DOHH2 (cell line): Measurements from ENCODE around the gene ENO1.

Experiments used
- H3F3A ChIP-seq: fragments of 200-600 bp; sonication (generic), shearing (Covaris generic); 2 replicates; pipeline ENCODE4 v1.6.0; 2016; ENCODE audit warnings: antibody characterized with exemption, mild to moderate bottlenecking; ENCODE audit not compliant: control insufficient read depth, insufficient read depth
- H3K27ac ChIP-seq: fragments of 200-600 bp; sonication (generic); 2 replicates; pipeline ENCODE4 v1.5.1; 2014; ENCODE audit warnings: low read depth, mild to moderate bottlenecking, low read length, moderate library complexity
- H3K27me3 ChIP-seq: fragments of 200-600 bp; sonication (generic); 2 replicates; pipeline ENCODE4 v1.6.1; 2014; ENCODE audit warnings: mild to moderate bottlenecking, low read length, mixed read lengths; ENCODE audit not compliant: control insufficient read depth
- H3K36me3 ChIP-seq: fragments of 200-600 bp; sonication (generic); 2 replicates; pipeline ENCODE4 v1.6.1; 2014; ENCODE audit warnings: mild to moderate bottlenecking, low read length, moderate library complexity, mixed read lengths; ENCODE audit not compliant: control insufficient read depth
- H3K4me1 ChIP-seq: fragments of 200-600 bp; sonication (generic); 2 replicates; pipeline ENCODE4 v1.6.1; 2014; ENCODE audit warnings: mild to moderate bottlenecking, low read length, mixed read lengths; ENCODE audit not compliant: control insufficient read depth
- H3K4me2 ChIP-seq: fragments of 200-600 bp; sonication (generic); 2 replicates; pipeline ENCODE4 v1.6.0; 2014; ENCODE audit warnings: mild to moderate bottlenecking, low read length, moderate library complexity
- H3K4me3 ChIP-seq: fragments of 200-600 bp; sonication (generic); 2 replicates; pipeline ENCODE4 v1.5.1; 2014; ENCODE audit warnings: mild to moderate bottlenecking, low read length, mixed read lengths
- H3K79me2 ChIP-seq: fragments of 200-600 bp; sonication (generic); 2 replicates; pipeline ENCODE4 v1.6.1; 2014; ENCODE audit warnings: mild to moderate bottlenecking, low read length, mixed read lengths; ENCODE audit not compliant: control insufficient read depth
- H3K9me2 ChIP-seq: fragments of 200-600 bp; sonication (generic); replicated peaks from 2 replicates; pipeline ENCODE4 v1.6.1; 2014; ENCODE audit warnings: mild to moderate bottlenecking, low read length, mixed read lengths; ENCODE audit not compliant: control insufficient read depth
- H3K9me3 ChIP-seq: fragments of 200-600 bp; sonication (generic); 2 replicates; pipeline ENCODE4 v1.6.1; 2014; ENCODE audit warnings: antibody characterized with exemption, low read length, mixed read lengths; ENCODE audit not compliant: control insufficient read depth, insufficient read depth
- H4K20me1 ChIP-seq: fragments of 200-600 bp; sonication (generic); 2 replicates; pipeline ENCODE4 v1.6.0; 2014; ENCODE audit warnings: low read depth, mild to moderate bottlenecking, antibody characterized with exemption, low read length, moderate library complexity; ENCODE audit not compliant: control insufficient read depth, insufficient read depth
- EZH2phosphoT487 ChIP-seq: fragments of 200-600 bp; sonication (generic); IDR thresholded peaks from 2 replicates; pipeline ENCODE4 v1.6.1; 2017; ENCODE audit warnings: borderline replicate concordance, mild to moderate bottlenecking, antibody characterized with exemption, low read length, moderate library complexity, mixed read lengths
- TF ChIP-seq, protein P1 (sequence below): fragments of 200-600 bp; sonication (generic); IDR thresholded peaks from one replicate; pipeline ENCODE4 v1.5.1; 2014; ENCODE audit warnings: antibody characterized with exemption, mild to moderate bottlenecking, low read depth, low read length; ENCODE audit not compliant: poor library complexity, severe bottlenecking

ENO1 gene

DNA sequence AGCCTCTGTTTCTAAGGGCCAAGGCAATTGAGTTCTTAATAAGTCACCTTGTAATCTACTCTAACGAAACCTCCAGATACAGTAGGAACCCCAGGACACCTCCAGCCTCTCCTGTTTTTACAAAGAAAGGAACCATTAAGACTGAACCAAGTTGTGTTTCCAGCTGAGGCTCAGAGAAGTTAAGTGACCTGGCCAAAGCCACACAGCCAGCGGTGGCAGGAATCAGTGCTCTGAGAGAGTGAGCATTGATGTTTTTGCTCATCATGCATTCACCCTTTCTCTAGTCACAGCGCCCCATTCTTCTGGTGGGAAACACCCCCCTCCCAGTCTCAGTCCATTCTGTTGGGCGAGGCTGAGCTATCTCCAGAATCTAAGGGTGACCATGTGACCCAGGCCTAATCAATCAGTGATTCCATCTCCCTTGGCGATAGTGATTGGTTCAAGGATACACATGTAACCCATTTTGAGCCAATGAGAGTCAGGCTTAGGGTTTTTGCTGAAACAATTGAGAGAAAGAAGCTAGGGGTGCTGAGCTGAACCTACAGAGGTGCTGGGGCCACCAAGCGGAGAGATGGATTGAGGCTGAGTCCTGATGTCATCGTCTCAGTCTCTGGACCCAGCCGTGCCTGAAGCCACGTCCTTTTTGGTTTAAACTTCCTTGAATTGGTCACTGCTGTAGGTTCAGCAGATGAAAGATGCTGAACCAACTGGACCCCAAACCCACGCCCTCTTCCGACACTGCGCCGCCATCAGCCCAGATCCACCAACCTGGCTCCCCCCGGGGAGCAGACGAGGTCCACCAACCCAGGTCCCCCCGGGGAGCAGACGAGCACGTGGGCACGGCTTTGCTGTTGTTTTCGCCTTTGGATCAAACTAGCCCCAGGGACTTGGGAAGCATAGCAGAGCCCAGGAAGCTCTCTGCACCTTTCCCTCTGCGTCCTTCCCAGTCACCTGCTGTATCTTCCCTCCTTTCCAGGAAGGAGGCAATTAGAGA is 33.1 kb downstream of the ENO1 start:
- H3K9me3 ChIP-seq = no peaks in the 10 kb centered on the region
- H3K27ac ChIP-seq = no peak overlapping the region
- TF ChIP-seq EZH2phosphoT487 = no peak
- TF ChIP-seq, protein P1, sequence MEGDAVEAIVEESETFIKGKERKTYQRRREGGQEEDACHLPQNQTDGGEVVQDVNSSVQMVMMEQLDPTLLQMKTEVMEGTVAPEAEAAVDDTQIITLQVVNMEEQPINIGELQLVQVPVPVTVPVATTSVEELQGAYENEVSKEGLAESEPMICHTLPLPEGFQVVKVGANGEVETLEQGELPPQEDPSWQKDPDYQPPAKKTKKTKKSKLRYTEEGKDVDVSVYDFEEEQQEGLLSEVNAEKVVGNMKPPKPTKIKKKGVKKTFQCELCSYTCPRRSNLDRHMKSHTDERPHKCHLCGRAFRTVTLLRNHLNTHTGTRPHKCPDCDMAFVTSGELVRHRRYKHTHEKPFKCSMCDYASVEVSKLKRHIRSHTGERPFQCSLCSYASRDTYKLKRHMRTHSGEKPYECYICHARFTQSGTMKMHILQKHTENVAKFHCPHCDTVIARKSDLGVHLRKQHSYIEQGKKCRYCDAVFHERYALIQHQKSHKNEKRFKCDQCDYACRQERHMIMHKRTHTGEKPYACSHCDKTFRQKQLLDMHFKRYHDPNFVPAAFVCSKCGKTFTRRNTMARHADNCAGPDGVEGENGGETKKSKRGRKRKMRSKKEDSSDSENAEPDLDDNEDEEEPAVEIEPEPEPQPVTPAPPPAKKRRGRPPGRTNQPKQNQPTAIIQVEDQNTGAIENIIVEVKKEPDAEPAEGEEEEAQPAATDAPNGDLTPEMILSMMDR = no peak
- no peaks in the 10 kb centered on the region for H3K4me1 ChIP-seq
- no peaks in the 10 kb centered on the region for H3K9me2 ChIP-seq
- H3K4me2 ChIP-seq = no peak overlapping the region
- H4K20me1 ChIP-seq = no peaks in the 10 kb centered on the region
- no peaks in the 10 kb centered on the region for H3K79me2 ChIP-seq
- H3K27me3 ChIP-seq = peaks cover 15% of the 10 kb centered on the region; the same call in 1 of the 2 replicates
- no peaks in the 10 kb centered on the region for H3K36me3 ChIP-seq
- H3F3A ChIP-seq = no peaks in the 10 kb centered on the region
- no peak overlapping the region for H3K4me3 ChIP-seq

DNA sequence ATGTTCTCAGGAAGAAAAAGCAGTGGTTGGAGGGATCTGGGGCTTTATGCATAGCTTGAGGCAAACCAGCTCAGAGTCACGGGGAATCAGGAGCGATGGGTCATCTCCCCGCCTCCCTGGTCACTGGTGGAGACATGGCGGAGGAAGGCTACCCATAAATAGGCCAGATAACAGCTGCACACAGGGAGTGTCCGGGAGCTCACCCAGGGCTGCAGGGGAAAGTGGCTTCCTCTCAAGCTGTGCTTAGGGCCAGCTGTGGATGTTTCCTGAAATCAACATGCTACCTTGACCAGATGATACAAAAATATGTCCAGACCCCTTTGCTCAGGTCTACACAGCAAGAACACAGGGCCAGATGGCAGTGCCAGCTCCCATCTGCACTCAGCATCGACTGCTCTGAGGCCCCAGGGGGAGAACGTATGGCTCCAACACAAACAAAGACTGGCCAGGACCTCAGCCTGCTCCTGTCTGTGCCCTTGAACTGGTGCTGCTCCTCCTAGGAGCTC is 33.9 kb downstream of the ENO1 start:
- Histone ChIP-seq H3K4me2 (no peak overlapping the region), H3K4me1 (no peaks in the 10 kb centered on the region), H3K27me3 (peaks cover 14% of the 10 kb centered on the region; the same call in 1 of the 2 replicates), H3K79me2 (no peaks in the 10 kb centered on the region), H3K9me2 (no peaks in the 10 kb centered on the region), H4K20me1 (no peaks in the 10 kb centered on the region), H3F3A (no peaks in the 10 kb centered on the region), H3K27ac (no peak overlapping the region), H3K4me3 (no peak overlapping the region), H3K9me3 (no peaks in the 10 kb centered on the region), H3K36me3 (no peaks in the 10 kb centered on the region)
- TF ChIP-seq EZH2phosphoT487 = no peak
- TF ChIP-seq, protein P1 = no peak

DNA sequence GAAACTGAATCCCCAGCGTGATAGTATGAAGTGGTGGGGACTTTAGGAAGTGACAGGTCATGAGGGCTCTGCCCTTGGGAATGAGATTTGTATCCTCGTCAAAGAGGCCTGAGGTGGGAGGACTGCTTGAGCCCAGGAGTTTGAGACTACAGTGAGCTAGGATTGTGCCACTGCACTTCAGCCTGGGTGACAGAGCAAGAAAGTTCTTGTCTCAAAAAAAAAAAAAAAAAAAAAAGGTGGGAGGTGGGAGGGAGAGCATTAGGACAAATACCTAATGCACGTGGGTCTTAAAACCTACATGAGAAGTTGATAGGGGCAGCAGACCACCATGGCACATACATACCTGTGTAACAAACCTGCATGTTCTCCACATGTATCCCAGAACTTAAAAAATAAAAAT is 37.1 kb downstream of the ENO1 start:
- Histone ChIP-seq H3K79me2 (no peaks in the 10 kb centered on the region), H3K4me3 (no peak overlapping the region), H3K9me3 (no peaks in the 10 kb centered on the region), H3F3A (no peaks in the 10 kb centered on the region), H4K20me1 (no peaks in the 10 kb centered on the region), H3K4me1 (no peaks in the 10 kb centered on the region), H3K27me3 (peaks cover 19% of the 10 kb centered on the region), H3K4me2 (no peak overlapping the region), H3K9me2 (no peaks in the 10 kb centered on the region), H3K27ac (no peak overlapping the region), H3K36me3 (no peaks in the 10 kb centered on the region)
- TF ChIP-seq, protein P1 = no peak
- no peak for TF ChIP-seq EZH2phosphoT487
